Hematopoietic multipotent progenitor cell treated with erythropoietin and hydrocortisone succinate and interleukin-3 and kit ligand, for 15 days (in vitro differentiated cells): ENCODE results near the gene CSNK1A1.
A peak's percentile ranks its signal among the peaks of the same experiment; 100 is the strongest.
"Not testable (repeated sequence)": the region's sequence is repeated elsewhere in the genome, so short reads cannot be mapped to it uniquely, and the experiment has no call there.

Source experiments
- DNase-seq: peaks from one replicate; pipeline ENCODE4 v3.0.0-alpha.2; 2015; ENCODE audit warnings: low spot score

The CSNK1A1 gene

DNA sequence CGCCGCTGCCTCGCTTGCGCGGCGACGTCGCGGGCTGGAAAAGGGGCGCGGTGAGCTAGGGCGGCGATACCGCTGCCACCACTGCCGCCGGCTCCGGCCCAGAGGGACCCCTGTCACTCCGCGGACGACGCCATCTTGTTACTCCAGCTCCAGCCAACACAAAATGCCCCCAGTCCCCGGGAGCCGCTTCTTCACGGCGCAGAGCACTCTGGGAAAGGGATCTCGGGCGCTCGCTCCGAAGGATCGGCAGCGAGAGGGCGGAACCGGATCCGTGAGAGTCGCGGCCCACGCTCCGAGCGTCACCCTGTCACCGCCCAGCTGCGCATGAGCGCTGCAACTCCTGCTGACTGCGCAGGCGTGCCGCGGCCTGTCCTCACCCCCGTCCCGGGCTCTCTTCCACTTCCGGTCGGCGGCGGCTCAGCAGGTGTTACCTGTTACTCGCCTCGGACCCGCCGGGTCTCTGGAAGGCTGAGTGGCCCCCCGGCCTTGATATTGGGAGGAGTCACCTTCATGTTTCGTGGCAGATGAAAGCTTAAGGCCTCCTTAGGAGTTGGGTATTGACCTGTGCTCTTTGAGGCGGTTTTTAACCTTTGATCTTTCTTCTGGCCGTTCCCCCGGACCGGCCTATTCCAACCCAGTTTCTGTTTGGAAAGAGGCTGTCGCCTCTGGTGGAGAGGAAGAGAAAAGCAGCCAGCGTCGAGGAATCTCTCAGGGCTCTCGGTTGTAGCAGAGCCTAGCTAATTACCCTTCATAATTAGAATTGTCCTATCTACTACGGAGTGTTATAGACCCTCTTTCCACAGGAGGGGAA, at the start of gene CSNK1A1:
Gene CSNK1A1 (minus strand): TSS at position 213 of the 811 bp plus-strand sequence. CDS start 475 bp downstream, outside the sequence.
- peak; percentile 99 for DNase-seq

GRCh38 chr5:149600932-149601331, 49.7 kb upstream of the CSNK1A1 start:
- DNase-seq = no peak

GRCh38 chr5:149599375-149599774, 48.1 kb upstream of the CSNK1A1 start:
- DNase-seq = no peak

DNA sequence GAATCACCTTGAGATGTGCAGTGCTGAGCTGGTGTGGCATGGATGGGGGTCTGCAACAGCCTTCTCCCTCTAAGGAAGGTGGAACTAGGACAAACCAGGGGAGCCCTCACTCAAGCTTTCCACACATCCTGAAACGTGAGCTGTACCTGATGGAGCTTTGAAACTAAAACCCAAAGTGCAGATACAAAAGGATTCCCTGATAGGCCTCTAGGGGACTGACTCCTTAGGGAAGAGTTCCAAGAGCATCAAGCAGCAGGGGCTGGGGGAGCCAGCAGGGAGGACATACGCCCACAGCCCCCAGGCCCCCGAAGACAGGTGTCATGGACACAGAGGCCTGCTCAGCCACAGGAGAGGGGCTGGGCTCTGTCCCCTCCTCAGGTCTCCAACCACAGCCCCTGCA, 47.7 kb upstream of the CSNK1A1 start:
- DNase-seq = no peak

GRCh38 chr5:149598234-149598633, 47.0 kb upstream of the CSNK1A1 start:
- DNase-seq = not testable (repeated sequence)

DNA sequence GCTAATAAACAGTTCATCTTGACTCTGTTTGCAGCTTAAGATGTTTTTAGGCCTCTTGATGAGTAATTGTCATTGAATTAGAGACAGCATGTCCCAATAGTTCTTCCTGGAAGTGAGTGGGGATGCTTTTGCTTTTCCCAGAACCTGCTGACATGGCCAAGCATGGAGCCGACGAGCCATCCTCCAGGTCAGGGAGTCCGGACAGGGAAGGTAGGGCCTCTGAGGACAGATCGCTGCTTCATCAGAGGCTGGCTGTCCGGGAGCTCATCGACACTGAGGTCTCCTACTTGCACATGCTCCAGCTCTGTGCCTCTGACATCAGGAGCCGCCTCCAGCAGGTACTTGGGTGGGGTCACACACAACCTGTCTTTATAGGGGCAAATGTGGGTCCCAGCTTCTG, 46.4 kb upstream of the CSNK1A1 start:
- DNase-seq = no peak

DNA sequence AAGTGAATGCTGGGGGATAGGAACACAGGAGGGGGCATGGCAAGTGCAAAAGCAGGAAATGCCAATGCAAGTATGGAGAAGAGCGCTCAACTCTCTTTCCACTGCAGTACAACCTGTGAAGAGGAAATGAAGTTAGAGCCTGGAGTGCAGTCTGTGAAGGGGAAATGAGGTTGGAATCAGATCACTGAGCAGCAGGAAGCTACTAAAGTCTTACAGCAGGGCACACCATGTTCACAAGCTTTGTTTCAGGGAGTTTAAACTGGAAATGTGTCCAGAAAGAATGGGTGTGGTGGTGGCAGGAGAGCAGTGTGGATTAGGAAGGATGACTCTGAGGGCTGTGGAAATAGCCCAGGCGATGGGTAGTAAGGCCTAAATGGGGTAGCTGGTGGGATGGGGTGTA, 45.5 kb upstream of the CSNK1A1 start:
- no peak for DNase-seq

DNA sequence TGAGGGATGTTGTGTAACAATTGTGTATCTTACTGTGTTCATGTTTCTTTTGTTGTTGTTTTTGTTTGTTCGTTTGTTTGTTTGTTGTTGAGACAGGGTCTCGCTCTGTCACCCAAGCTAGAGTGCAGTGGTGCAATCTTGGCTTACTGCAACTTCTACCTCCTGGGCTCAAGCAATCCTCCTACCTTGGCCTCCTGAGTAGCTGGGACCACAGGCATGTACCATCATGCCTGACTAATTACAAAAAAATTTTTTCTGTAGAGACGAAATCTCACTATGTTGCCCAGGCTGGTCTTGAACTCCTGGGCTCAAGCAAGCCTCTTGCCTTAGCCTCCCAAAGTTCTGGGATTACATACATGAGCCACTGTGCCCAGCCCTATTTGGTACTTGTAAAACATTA, 43.9 kb upstream of the CSNK1A1 start:
- not testable (repeated sequence) for DNase-seq

- DNase-seq = no peak
Measured at GRCh38 chr5:149594206-149594895, 43.1 kb upstream of the CSNK1A1 start.

- no peak for DNase-seq
Measured at GRCh38 chr5:149593370-149593769, 42.1 kb upstream of the CSNK1A1 start.

DNA sequence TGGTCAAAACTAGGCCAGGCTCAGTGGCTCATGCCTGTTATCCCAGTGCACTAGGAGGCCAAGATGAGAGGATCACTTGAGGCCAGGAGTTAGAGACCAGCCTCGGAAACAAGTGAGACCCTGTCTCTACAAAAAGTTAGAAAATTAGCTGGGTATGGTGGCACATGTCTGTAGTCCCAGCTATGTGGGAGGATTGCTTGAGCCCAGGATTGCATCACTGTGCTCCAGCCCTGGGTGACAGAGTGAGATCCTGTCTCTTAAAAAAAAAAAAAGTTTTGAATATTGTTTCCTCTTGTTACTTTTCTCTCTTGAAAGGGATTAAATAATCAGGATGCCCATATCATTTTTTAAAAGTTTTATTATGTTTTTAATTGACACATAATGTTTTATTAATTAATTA, 37.7 kb upstream of the CSNK1A1 start:
- no peak for DNase-seq

DNA sequence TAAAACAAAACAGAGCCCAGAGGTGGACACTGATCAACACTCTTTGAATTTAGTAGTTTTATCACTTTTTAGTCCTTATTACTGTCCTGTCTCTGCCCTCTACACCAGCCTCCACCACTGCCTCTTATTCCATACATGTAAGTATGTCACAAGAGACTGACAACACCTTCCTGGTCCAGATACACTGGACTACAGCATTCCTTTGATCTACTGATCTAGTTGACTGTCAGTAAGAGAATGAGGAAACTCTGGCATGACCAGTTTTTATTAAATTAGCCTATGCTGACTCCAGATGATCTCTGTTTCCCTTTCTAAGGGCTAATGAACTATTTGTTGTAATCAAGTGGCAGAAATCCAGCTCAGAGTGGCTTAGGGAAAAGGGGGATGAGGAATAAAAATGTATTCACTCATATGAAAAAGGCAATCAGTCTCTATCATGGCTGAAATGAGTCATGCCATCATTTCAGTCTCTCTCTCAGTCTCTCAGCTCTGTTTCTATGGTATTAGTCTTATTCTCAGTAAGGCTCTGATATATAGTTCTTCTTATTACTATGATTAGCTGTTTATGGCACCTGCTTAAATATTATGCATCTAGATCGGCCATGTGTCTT, 35.6 kb upstream of the CSNK1A1 start:
- DNase-seq = no peak

DNA sequence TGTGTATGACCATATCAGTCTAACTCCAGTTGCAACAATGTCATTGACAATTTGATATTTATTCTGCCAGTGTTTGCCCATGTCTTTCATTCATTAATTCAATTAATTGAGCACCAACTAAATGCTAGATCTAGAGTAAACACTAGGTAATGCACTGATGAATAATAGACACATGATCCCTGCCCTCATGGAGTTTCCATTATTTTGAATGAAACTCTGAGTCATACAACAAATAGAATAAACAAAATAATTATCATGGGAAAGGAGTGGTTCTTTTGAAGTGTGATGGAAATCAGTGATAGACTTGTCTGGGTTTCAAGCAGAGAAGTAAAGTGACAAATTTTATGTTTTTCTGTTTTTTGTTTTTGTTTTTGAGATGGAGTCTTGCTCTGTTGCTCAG, 34.7 kb upstream of the CSNK1A1 start:
- no peak for DNase-seq

GRCh38 chr5:149584121-149584520, 32.9 kb upstream of the CSNK1A1 start:
- no peak for DNase-seq

- peak; percentile 61 for DNase-seq
Measured at GRCh38 chr5:149583394-149583793, 32.2 kb upstream of the CSNK1A1 start.

- peak; percentile 59 for DNase-seq
Measured at GRCh38 chr5:149581931-149582768, 30.9 kb upstream of the CSNK1A1 start.

- peak; percentile 85 for DNase-seq
Measured at GRCh38 chr5:149581192-149581861, 30.1 kb upstream of the CSNK1A1 start, which contains the start of gene ARHGEF37. Gene ARHGEF37 (plus strand): TSS chr5:149581498. CDS start chr5:149597770, 16,272 bp downstream.

- DNase-seq = peak; percentile 83
Measured at GRCh38 chr5:149580808-149581191, 29.6 kb upstream of the CSNK1A1 start.

GRCh38 chr5:149578896-149579295, 27.7 kb upstream of the CSNK1A1 start:
- DNase-seq = no peak

GRCh38 chr5:149576021-149576420, 24.8 kb upstream of the CSNK1A1 start:
- no peak for DNase-seq

- DNase-seq = no peak
Measured at GRCh38 chr5:149575131-149575530, 23.9 kb upstream of the CSNK1A1 start.
